Naive B cell (primary cell): Measurements from ENCODE around the gene CCNC. TPM values are rescaled to one million over a fixed set of nuclear protein-coding genes. Genes with fewer than 3 reads are reported as not detected.

Source experiments
- ATAC-seq, 2 donors: fragments of 150-1000 bp; cut with Tn5 transposase; 2 replicates each; pipeline ENCODE4 v1.10.0; 2021; ENCODE audit warnings: low read depth in 2 of 2, mild to moderate bottlenecking in 2 of 2, moderate library complexity in 2 of 2
- DNase-seq: peaks from one replicate; pipeline ENCODE4 v3.0.0; 2022
- H3K27ac Mint-ChIP-seq, 6 donors: one replicate each; pipeline ENCODE4 v1.8.0; 2020 to 2022; ENCODE audit warnings: mild to moderate bottlenecking in 6 of 6, mixed read lengths in 6 of 6, moderate library complexity in 5 of 6, inconsistent platforms in 2 of 6
- H3K27me3 Mint-ChIP-seq, 3 donors: one replicate each; pipeline ENCODE4 v1.8.0; 2021 to 2022; ENCODE audit warnings: mixed read lengths in 3 of 3, mild to moderate bottlenecking in 1 of 3
- H3K36me3 Mint-ChIP-seq, 2 donors: one replicate each; pipeline ENCODE4 v1.8.0; 2020 to 2022; ENCODE audit warnings: mixed read lengths in 2 of 2, inconsistent platforms in 1 of 2, mild to moderate bottlenecking in 1 of 2
- H3K4me1 Mint-ChIP-seq, 3 donors: one replicate each; pipeline ENCODE4 v1.8.0; 2020 to 2022; ENCODE audit warnings: mixed read lengths in 3 of 3, inconsistent platforms in 1 of 3, mild to moderate bottlenecking in 1 of 3, moderate library complexity in 1 of 3
- H3K4me3 Mint-ChIP-seq, 8 donors: one replicate each; pipeline ENCODE4 v1.8.0; 2020 to 2022; ENCODE audit warnings: mild to moderate bottlenecking in 8 of 8, mixed read lengths in 8 of 8, moderate library complexity in 8 of 8, inconsistent platforms in 2 of 8
- H3K9me3 Mint-ChIP-seq, 7 donors: one replicate each; pipeline ENCODE4 v1.8.0; 2020 to 2022; ENCODE audit warnings: mixed read lengths in 7 of 7, mild to moderate bottlenecking in 5 of 7, inconsistent platforms in 2 of 7, moderate library complexity in 1 of 7
- polyA plus RNA-seq, 6 donors: library from polyadenylated mRNA; unstranded; fragments of 300-500 nt; fragmentation: Illumina TruSeq; gene quantifications; one replicate each; pipeline ENCODE4 v1.2.3, GENCODE V29; 2021; ENCODE audit warnings: low read depth in 6 of 6

Gene CCNC
- polyA plus RNA-seq, 6 donors from 2014 or later = 41.4 to 49.7 (median 44.1) TPM

GRCh38 chr6:99559057-99559456 is 9.4 kb downstream of the CCNC start:
- no peaks in the 10 kb centered on the region for H3K27me3 Mint-ChIP-seq
- H3K36me3 Mint-ChIP-seq = peaks cover 25 to 30% of the 10 kb centered on the region in 2 donors
- peaks cover 5 to 8% (median 6%) of the 10 kb centered on the region in 3 donors for H3K4me1 Mint-ChIP-seq
- DNase-seq (no peak), ATAC-seq (no peak)
- no peak overlapping the region for H3K27ac Mint-ChIP-seq
- H3K9me3 Mint-ChIP-seq = peaks cover 0 to 4% (median 0%) of the 10 kb centered on the region in 7 donors
- no peak overlapping the region for H3K4me3 Mint-ChIP-seq

DNA sequence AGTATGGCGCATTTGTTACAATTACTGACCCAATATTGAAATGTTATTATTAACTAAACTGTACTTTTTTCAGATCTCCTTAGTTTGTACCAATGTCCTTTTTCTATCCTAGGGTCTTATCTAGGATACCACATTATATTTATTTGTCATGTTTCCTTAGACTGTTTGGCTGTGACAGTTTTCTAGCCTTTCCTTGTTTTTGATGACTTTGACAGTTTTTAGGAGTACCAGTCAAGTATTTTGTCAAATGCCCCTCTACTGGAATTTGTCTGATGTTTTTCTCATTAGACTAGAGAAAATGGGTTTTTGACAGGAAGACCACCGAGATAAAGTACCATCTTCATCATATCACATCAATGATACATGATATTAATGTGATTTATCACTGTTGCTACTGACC is 14.6 kb downstream of the CCNC start:
- Mint-ChIP-seq H3K4me1 (peaks cover 0 to 8% (median 0%) of the 10 kb centered on the region in 3 donors), H3K27ac (peak overlapping the region in 2 of 6 donors; percentile 18 to 22), H3K9me3 (peaks cover 0 to 4% (median 0%) of the 10 kb centered on the region in 7 donors), H3K4me3 (no peak overlapping the region), H3K36me3 (peaks cover 29 to 30% of the 10 kb centered on the region in 2 donors), H3K27me3 (no peaks in the 10 kb centered on the region)
- DNase-seq (no peak), ATAC-seq (no peak)

DNA sequence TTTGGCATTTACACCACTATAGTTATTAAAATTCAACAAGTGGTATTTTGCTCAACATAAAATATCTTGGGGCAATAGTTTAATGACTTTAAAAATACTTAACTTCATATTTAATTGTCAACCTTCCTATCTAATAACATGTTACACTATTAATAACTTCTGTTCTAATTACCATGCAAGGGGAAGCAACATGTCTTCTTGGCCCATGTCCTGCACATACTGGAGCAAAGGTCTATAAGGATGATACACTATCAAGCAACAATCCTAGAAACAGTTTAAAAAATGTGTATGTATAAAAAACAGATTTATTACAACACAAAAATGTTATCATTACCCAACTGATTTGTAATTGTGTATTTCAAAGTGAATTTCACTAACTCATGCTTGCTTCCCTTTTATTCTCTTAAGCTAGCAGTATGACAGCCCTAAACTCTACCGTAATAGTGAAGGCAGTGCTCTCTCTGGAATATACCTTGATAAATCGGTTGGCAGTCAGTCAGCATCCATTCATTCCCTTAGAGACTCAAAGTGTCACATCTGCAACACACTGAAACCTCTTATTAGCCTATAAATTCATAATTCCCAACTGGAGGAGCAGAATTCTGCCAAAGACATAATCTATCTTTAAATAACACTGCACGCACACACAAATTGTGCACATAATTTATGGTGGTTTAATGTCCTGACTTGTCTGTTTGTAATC is 18.3 kb downstream of the CCNC start:
- Mint-ChIP-seq H3K9me3 (peaks cover 0 to 3% (median 0%) of the 10 kb centered on the region in 7 donors), H3K4me1 (peaks cover 0 to 4% (median 0%) of the 10 kb centered on the region in 3 donors), H3K36me3 (peaks cover 15 to 21% of the 10 kb centered on the region in 2 donors), H3K27me3 (no peaks in the 10 kb centered on the region), H3K27ac (no peak overlapping the region), H3K4me3 (no peak overlapping the region)
- DNase-seq (no peak), ATAC-seq (no peak)

- DNase-seq (no peak), ATAC-seq (no peak)
- peaks cover 8 to 25% of the 10 kb centered on the region in 2 donors for H3K36me3 Mint-ChIP-seq
- no peaks in the 10 kb centered on the region for H3K27me3 Mint-ChIP-seq
- no peak overlapping the region for H3K4me3 Mint-ChIP-seq
- H3K9me3 Mint-ChIP-seq = no peaks in the 10 kb centered on the region
- H3K4me1 Mint-ChIP-seq = peaks cover 0 to 4% (median 0%) of the 10 kb centered on the region in 3 donors
- H3K27ac Mint-ChIP-seq = no peak overlapping the region
Measured at GRCh38 chr6:99548706-99549105, 19.8 kb downstream of the CCNC start.

DNA sequence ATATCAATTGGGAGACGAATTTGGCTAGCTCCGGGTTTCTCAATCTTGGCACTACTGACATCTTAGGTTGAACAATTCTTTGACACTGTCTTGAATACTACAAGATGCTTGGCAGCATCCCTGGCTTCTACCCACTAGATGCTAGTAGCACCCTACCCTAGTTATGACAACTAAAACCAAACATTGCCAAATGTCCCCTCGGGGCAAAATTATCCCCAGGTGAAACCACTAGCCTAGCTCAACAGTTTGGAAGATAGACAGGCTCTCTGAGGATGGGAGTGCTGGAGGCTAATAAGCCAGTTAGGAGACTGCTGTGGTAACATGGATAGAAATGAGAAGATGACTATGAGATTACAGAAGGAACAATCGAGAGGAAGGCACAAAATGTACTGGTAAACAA is 20.9 kb downstream of the CCNC start:
- Mint-ChIP-seq H3K27ac (no peak overlapping the region), H3K4me3 (no peak overlapping the region), H3K4me1 (peaks cover 0 to 4% (median 0%) of the 10 kb centered on the region in 3 donors), H3K27me3 (no peaks in the 10 kb centered on the region), H3K9me3 (no peaks in the 10 kb centered on the region), H3K36me3 (peaks cover 8 to 25% of the 10 kb centered on the region in 2 donors)
- no peak for DNase-seq
- ATAC-seq = no peak

- Mint-ChIP-seq H3K27ac (no peak overlapping the region), H3K27me3 (no peaks in the 10 kb centered on the region), H3K36me3 (peaks cover 8 to 28% of the 10 kb centered on the region in 2 donors), H3K4me1 (peaks cover 0 to 4% (median 2%) of the 10 kb centered on the region in 3 donors), H3K4me3 (no peak overlapping the region), H3K9me3 (no peaks in the 10 kb centered on the region)
- ATAC-seq = no peak
- no peak for DNase-seq
Measured at GRCh38 chr6:99545442-99545841, 23.0 kb downstream of the CCNC start.

- peaks cover 0 to 4% (median 2%) of the 10 kb centered on the region in 3 donors for H3K4me1 Mint-ChIP-seq
- no peak for DNase-seq
- no peaks in the 10 kb centered on the region for H3K9me3 Mint-ChIP-seq
- no peak overlapping the region for H3K27ac Mint-ChIP-seq
- ATAC-seq = no peak
- no peaks in the 10 kb centered on the region for H3K27me3 Mint-ChIP-seq
- no peak overlapping the region for H3K4me3 Mint-ChIP-seq
- peaks cover 8 to 24% of the 10 kb centered on the region in 2 donors for H3K36me3 Mint-ChIP-seq
Measured at GRCh38 chr6:99543968-99544367, 24.5 kb downstream of the CCNC start.

DNA sequence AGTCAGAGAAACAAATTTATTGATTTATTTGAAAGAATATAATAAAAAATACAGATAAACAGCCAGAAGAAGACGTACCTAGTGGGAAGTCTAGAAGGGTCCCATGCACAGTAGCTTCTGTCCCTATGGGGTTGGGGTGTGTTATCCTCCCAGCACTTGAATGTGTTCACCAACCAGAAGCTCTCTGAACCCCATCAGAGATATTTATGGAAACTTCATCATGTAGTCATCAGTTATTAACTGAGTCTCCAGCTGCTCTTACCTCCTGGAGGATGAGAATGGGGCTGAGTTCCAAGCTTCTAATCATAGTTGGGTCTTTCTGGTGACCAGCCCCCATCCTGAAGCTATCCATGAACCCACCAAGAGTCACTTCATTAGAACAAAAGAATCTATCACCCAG is 37.8 kb downstream of the CCNC start:
- DNase-seq = no peak
- H3K4me3 Mint-ChIP-seq = no peak overlapping the region

GRCh38 chr6:99522531-99522930 is 45.9 kb downstream of the CCNC start:
- Mint-ChIP-seq H3K9me3 (no peaks in the 10 kb centered on the region), H3K27ac (peak overlapping the region in 1 of 6 donors; percentile 14), H3K4me3 (peak overlapping the region in 5 of 8 donors; percentile 3 to 99 (median 93)), H3K4me1 (peaks cover 20 to 26% (median 20%) of the 10 kb centered on the region in 3 donors), H3K36me3 (no peaks in the 10 kb centered on the region), H3K27me3 (no peaks in the 10 kb centered on the region)
- no peak for ATAC-seq
- DNase-seq = no peak

More for the DNA sequence above, 37.8 kb downstream of the CCNC start:
- H3K36me3 Mint-ChIP-seq = peaks cover 0 to 4% of the 10 kb centered on the region in 2 donors
- H3K27ac Mint-ChIP-seq = no peak overlapping the region
- H3K4me1 Mint-ChIP-seq = no peaks in the 10 kb centered on the region
- no peak for ATAC-seq
- no peaks in the 10 kb centered on the region for H3K9me3 Mint-ChIP-seq
- no peaks in the 10 kb centered on the region for H3K27me3 Mint-ChIP-seq

DNA sequence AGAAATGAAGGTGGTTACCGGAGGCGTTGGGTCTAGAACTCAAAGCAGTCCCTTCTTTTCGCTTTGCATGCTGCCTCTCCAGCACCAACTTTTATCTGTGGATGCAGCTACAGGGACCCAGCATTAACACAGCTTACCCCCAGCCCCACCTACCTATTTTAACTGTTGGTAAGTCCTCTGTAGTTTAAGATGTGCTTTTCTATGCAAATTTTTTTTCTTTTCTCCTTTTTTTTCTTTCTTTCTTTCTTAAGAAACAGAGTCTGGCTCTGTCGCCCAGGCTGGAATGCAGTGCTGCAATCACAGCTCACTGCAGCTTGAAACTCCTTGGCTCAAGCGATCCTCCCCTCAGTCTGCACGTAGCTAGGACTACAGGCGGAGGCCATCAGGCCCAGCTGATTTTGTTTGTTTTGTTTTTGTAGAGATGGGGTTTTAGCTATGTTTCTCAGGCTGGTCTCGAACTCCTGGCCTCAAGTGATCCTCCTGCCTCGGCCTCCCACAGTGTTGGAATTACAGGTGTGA is 46.8 kb downstream of the CCNC start:
- DNase-seq (no peak), ATAC-seq (peak; percentile 15 to 17)
- H3K9me3 Mint-ChIP-seq = no peaks in the 10 kb centered on the region
- H3K4me1 Mint-ChIP-seq = peaks cover 20 to 26% (median 20%) of the 10 kb centered on the region in 3 donors
- H3K27ac Mint-ChIP-seq = peak overlapping the region; percentile 89 to 96 (median 94)
- peak overlapping the region; percentile 93 to 99 (median 97) for H3K4me3 Mint-ChIP-seq
- H3K36me3 Mint-ChIP-seq = no peaks in the 10 kb centered on the region
- H3K27me3 Mint-ChIP-seq = no peaks in the 10 kb centered on the region

DNA sequence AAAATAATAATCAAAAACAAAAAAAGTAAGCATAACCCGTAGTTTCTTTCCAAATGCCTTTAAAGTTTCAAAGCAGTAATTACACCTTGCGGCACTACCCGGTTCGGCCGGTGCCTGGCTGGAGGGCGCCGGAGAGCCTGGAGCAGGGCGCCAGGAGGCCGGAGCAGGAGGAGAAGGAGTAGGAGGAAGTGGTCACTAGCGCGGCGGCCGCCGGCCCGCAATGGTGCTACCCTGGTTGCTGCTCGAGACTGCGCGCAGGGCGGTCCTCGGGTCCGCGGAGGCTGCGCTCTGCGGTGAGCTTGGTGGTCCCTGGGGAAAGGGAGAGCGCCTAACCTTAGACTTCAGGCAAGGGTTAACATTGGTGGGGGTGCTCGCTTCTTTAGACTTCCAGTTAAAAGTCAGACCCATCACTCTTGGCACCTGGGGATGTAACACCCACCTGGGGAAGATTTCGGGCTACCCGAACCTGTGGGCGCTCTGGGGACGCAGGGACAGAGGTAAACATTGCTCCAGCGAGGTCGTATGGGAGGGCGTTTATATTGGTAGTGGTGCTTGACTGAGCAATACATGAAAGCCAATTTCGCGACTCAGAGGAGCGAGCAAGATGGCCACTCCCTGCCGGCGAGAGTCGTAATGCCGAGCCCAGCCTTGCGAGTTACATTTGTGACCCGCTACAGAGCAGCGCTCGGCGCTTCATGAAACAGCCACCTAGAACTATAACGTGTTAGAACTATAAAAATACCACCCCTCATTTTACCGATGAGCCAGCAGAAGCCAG is 47.4 kb downstream of the CCNC start:
- H3K36me3 Mint-ChIP-seq = no peaks in the 10 kb centered on the region
- H3K9me3 Mint-ChIP-seq = no peaks in the 10 kb centered on the region
- H3K4me1 Mint-ChIP-seq = peaks cover 23 to 30% (median 24%) of the 10 kb centered on the region in 3 donors
- ATAC-seq (peak; percentile 83 to 88), DNase-seq (peak; percentile 63)
- no peaks in the 10 kb centered on the region for H3K27me3 Mint-ChIP-seq
- peak overlapping the region; percentile 89 to 96 (median 94) for H3K27ac Mint-ChIP-seq
- H3K4me3 Mint-ChIP-seq = peak overlapping the region; percentile 93 to 99 (median 97)

DNA sequence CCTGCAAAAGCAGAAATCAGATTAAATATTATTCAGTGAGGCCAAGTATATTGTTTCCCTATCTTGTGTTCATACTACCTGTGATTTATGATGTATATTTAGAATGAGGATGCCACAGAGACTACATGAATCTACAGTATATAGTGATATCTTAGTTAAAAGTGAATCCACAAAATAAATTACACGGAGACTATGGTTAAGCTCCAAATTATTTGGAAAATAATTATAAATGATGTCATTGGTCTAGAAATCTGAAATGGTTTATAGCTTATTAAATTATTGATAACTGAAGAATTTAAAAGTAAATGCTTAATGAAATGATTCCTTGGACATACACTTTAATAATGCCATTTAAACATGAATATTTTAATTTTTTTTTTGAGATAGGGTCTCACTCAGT is 49.0 kb downstream of the CCNC start:
- ATAC-seq (no peak), DNase-seq (no peak)
- Mint-ChIP-seq H3K9me3 (no peaks in the 10 kb centered on the region), H3K4me3 (no peak overlapping the region), H3K27ac (no peak overlapping the region), H3K4me1 (peaks cover 26 to 36% (median 32%) of the 10 kb centered on the region in 3 donors), H3K27me3 (no peaks in the 10 kb centered on the region), H3K36me3 (no peaks in the 10 kb centered on the region)

- peaks cover 25 to 31% (median 30%) of the 10 kb centered on the region in 3 donors for H3K4me1 Mint-ChIP-seq
Measured at GRCh38 chr6:99514089-99514488, 54.4 kb downstream of the CCNC start.

More at GRCh38 chr6:99514089-99514488, 54.4 kb downstream of the CCNC start:
- no peak for ATAC-seq
- no peak for DNase-seq
- H3K36me3 Mint-ChIP-seq = no peaks in the 10 kb centered on the region
- H3K4me3 Mint-ChIP-seq = peak overlapping the region; percentile 92 to 99 (median 97)
- H3K9me3 Mint-ChIP-seq = no peaks in the 10 kb centered on the region
- H3K27ac Mint-ChIP-seq = peak overlapping the region in 3 of 6 donors; percentile 75 to 94 (median 76)
- no peaks in the 10 kb centered on the region for H3K27me3 Mint-ChIP-seq
